Hippocampal formation (tissue), 2 donors: ENCODE measurements around the gene FMC1.
A peak's percentile ranks its signal among the peaks of the same experiment; 100 is the strongest.
"Not testable (repeated sequence)": the region's sequence is repeated elsewhere in the genome, so short reads cannot be mapped to it uniquely, and the experiment has no call there.

ENCODE experiments used
- DNase-seq, 2 donors: peaks; one replicate each; lab custom pipeline; 2025; lab: John Stamatoyannopoulos, UW

The FMC1 gene, protein sequence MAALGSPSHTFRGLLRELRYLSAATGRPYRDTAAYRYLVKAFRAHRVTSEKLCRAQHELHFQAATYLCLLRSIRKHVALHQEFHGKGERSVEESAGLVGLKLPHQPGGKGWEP

DNA sequence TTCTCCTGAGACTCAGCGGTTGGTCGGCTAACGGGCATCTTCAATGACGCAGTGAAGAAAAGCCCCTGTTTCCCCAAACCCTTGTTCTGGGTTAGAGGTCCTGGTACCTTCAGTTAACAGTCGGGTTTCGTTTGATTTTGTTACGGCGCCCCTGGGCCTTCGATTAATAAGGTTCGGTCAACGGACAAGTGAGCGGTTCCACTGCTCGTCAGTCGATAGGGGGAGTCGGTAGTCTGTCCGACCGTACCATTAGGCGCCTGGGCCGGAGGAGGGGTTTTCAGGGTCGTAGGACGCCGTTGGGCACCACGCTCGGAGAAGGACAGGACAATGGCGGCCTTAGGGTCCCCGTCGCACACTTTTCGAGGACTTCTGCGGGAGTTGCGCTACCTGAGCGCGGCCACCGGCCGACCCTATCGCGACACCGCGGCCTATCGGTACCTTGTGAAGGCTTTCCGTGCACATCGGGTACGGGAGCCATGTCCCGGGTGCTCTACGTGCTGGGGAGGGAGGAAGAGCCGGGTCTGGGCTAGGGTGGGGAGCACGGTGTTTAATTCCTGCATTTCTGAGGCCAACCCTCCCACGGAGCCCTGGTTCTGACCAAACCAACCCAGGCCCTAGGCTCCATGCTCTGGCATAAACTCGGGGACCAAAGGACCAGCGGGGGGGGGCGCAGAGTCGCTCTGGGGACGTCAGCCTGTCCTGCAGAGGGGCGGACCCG lies at the start of gene FMC1:
Gene FMC1, plus strand, starts transcription at position 280 of the 718 bp plus-strand sequence. Its CDS starts 48 bp downstream, at position 328.
- peak; percentile 95 to 96 for DNase-seq

DNA sequence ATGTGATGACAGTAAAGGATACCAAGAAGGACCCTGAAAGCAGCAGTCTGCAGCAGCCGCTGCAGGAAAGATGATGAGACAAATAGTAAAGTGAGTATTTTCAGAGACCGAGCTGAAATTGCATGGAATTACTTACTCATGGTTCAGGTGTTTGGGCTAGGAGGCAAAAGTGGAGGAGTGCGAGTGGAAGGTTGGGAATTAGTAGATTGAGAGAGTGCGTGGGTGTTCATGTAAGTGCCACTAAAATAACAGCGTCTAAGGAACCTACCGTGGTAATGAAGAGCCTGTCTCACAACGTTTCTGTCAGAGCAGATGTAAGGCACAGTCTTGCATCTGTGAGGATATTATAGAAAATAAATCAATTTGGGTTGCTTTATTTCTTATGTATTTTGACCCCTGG lies 48.3 kb upstream of the FMC1 start:
- no peak for DNase-seq

DNA sequence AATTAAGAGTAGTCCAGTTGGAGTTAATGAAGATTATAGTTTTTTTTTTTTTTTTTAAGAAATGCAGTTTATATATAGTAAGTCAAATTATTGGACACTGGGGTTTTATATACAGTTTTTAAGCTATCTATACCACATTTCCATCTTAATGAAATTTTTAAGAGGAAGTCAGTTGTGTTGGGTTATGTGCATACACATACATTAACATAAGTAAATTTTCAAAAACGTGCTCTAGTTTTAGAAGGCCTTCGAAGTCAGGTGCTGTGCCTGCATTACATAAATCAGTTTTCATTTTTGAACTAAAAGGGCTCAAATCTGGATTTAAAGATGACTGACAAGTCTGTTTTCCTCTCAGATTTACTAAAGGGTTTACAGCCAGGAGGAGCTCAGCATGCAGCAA lies 47.6 kb upstream of the FMC1 start:
- no peak for DNase-seq

DNA sequence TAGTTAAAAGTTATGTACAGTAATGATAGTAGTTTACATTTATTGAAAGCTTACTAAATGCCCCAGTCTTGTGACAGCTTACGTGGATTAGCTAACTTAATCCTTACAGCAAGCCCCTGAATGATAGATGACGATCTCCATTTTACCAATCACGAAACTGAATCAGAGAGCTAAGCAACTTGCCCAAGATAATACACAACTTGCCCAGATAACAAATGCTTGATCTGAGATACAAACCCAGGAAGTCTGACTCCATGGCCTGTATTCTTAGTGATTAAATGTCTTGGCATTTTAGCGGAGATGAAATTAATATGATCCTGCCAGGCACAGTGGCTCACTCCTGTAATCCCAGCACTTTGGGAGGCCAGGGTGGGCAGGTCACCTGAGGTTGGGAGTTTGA lies 46.9 kb upstream of the FMC1 start:
- DNase-seq: no peak

DNA sequence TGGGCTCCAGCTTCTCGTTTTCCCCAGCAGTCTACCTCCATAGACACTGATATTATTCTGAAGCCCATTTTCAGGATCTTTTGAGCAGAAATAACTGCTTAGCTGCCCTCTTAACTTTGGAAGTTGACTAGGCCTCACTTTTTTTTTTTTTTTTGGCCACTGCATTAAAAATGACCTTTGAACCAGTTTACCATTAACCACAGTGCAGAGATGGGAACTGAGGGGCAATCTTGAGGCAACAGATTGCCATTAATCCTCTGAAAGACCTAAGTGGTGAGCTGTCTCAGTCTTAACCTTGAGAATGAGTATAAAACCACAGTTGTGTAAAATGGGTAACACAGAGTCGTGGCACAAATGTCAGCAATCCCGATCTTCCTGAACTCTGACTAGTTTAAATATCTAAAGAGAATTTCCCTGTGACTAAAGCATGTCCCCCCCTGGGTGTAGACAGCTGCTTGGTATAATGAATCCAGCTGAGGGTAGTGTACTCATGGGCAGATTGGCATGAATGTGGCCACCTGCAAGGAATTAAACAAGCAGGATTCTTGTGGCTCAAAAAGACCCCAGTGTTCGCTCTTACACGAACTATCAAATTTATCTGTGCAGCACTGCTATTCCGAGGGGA lies 46.1 kb upstream of the FMC1 start:
- no peak for DNase-seq

DNA sequence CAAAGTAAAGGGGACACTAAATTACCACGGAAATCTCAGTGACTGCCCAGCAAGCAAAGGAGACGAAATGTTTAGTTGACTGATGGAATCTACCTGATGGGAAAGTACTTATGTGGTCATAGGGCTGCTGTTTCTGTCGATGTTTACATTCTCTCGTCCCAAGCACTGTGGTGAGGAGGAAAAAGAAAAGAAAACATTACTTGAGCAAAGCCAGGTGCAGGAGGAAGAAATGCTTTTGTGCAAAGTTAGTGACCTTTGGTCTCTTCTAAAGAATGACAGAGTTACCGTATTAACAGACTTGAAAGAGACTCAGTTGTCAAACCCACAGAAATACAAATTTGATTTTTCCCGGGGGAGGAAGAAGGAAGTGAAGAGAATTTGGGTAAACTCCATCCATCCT lies 43.3 kb upstream of the FMC1 start:
- DNase-seq: no peak

DNA sequence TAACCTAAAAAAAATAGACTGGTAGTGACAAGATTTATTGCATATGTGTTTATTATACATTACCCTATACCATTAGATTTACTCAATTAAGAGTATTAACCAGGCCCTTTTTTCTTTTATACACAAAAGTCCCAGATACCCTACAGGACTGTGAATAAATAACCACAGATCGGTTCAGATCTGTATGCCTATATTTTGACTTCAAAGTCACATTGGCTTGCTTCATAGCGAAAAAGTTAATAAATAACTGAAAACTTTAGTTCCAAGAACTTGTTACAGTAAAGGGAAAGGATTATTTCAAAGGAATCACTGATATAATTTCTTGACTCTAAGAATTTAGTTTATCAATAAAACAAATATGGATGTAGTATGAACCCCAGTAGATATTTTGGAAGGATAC lies 41.8 kb upstream of the FMC1 start:
- DNase-seq: no peak

DNA sequence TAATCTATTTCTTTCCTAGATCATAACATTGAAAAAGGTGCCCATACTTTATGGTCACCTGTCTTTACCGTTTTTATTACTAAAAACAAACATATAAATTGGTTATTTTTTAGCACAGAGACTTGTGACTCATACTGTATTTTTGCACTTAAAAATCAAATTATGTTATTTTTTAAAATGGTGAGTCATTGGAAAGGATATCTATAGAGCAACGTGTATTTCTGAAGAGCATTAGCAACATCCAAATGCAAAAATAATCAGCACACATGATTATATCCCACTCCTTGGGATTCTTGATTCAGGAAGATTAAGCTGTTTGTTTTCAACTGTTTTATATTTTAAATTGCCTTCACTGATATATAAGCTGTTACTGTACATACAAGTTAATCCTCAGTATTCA lies 40.7 kb upstream of the FMC1 start:
- DNase-seq: no peak

DNA sequence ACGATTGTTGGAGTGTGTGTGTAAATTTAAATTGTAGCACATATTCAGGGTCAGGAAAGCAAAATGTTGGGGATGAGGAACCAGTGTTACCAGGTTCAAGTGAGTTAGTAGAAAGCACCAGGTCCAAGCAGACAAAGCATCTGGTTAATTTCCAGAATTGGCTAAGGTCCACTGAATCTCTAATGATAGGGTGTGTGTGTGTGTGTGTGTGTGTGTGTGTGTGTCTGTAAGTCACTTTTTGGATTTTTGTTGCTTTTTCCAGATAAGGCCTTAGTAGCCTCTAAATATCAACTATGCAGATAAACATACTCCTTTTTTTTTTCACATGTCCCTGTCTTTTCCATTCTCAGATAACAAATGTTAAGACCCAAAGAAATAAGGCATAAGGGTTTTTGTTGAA lies 36.6 kb upstream of the FMC1 start:
- DNase-seq: no peak

DNA sequence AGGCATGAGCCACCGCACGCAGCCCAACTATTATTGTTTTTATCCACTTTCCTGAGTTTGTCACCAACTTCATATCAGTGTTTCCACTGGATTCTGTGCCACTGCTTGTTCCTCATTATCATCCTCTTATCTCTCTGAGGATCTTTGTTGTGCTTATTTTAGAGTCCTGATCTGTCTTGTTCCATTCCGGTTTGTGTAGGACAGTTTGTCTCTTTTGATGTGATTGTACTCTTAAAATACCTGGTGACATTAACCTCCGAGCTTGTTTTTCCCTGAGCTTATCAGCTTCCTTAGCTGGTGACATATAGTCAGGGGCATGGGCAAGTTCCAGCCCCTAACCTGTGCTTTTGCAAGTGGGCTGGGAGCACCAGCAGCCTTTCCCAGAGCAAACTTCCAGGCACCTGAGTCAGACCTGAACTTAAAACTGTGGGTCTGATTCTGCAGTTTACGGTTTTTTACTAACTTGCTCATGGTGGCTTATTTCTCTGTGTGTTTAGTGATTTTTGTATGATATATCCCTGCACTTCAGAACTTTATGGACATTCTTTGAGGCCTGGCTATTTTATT lies 23.1 kb upstream of the FMC1 start:
- no peak for DNase-seq

DNA sequence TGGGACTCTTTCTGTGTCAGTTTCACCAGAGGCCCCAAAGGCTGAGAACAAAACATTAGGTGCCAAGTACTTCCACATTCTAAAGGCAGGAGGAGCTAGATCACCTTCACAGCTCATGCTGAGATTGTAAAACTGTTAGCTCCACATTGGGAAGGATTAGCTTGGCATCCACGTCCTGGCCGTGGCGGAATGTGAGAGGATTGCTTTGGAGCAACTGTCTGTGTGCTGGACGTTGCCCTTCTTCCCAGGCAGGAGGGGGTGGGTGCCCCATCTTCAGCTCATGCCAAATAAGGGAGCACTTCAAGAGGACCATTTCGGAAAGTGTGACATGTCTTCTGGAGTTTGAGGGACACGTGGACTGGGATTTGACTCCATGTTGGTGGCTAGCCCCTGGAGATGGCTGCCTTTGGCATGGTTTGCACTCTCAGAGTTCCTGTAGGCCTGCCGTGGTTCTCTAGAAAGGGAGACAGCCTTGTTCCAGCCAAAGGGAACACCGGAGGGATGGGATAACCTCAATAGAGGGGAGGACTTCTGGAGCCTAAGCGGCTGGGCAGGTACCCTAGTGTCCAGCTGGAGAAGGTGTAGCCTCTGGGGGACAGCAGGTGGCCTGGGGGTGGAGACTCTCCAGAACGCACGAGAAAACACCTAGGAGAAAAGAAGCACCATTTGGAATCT lies 19.9 kb upstream of the FMC1 start:
- no peak for DNase-seq

DNA sequence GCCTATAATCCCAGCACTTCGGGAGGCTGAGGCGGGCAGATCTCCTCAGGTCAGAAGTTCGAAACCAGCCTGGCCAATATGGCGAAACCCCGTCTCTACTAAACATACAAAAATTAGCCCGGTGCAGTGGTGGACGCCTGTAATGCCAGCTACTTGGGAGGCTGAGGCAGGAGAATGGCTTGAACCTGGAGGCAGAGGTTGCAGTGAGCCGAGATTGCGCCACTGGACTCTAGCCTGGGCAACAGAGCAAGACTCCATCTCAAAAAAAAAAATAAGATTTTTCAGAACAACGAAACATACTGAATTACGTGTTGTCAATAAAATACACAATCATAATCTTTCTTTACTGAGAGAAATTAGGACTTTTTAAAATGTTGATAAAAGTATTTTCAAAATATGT lies 16.4 kb upstream of the FMC1 start:
- not testable (repeated sequence) for DNase-seq

DNA sequence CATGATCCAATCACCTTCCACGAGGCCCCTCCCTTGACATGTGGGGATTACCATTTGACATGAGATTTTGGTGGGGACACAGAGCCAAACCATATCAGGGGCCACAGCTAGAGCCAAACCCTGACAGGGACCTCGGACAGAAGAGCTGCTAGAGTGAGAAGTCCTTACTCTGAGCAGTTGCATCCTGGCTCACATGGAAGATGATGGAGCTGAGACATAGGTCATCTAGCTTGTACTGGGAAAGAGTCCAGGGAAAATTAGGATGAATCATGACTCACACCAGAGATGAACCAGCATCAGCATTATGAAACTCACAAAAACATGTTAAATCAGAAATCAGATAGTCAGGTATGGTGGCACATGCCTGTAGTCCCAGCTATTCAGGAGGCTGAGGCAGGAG lies 12.8 kb upstream of the FMC1 start:
- DNase-seq: no peak

DNA sequence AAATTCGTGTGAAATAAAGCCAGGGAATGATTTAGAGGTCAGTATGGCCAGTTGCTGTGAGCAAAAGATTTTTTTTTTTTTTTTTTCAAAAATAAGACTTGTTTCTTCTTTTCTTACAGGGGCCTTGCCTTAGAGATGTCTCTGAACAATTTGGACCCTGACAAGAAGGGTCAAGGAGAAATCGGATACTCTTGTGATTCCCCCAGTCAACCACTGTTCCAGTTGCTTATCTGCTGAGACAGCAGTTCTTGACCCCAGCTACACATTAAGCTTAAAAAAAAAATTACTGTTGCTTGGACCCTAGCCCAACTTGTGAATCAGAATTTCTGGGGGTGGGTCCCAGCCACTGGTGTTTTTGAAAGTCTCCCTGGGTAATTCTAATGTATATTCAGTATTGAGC lies 12.0 kb upstream of the FMC1 start:
- DNase-seq: no peak

DNA sequence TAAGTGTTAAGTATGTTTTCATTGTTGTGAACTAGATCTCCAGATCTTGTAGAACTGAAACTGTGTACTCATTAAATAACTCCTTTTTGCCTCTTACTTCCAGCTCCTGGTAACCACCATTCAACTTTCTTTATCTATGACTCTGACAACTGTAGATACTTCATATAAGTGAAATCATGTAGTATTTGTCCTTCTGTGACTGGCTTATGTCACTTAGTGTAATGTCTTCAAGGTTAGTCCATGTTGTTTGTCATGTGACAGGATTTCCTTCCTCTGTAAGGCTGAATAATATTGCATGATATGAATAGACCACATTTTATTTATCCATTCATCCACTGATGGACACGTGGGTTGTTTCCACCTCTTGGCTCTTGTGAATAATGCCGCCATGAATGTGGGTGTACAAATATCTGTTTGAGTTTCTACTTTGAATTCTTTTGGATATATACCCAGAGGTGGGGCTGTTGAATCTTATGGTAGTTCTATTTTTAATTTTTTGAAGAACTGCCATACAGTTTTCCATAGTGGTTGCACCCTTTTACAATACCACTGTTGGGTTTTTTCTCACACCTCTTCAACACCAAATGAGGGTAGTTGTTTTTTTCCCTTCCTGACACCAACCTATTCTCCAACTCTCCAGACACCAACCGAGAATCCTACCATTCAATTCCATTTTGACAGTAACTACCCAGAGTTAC lies 10.7 kb upstream of the FMC1 start:
- DNase-seq: no peak

DNA sequence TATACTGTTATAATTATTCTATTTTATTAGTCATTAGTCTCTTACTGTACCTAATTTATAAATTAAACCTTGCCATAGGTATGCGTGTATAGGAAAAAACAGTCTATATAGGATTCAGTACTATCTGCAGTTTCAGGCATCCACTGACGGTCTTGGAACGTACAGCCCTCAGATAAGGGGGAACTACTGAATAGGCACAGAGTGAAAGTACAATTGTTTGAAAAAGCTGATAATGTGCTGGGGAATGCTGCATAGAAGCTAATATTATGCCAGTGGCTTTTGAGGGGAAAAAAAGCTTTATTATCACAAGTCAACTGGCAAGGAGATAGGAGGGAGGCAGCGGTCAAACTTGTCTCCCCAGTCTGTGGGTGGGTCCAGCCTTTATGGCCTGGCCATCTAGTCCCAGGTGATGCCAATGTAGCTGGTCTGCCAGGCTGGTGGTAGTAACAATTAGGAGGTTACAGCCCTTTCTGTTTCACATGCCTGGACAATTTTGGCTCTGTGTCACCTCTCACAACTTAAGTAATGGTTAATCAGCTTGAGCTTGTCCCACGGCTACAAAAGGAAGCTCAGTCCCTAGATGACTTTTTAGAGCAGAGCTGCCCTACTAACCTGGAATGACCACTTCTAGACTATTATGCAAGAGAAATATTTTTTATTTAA lies 8.3 kb upstream of the FMC1 start:
- DNase-seq: no peak

DNA sequence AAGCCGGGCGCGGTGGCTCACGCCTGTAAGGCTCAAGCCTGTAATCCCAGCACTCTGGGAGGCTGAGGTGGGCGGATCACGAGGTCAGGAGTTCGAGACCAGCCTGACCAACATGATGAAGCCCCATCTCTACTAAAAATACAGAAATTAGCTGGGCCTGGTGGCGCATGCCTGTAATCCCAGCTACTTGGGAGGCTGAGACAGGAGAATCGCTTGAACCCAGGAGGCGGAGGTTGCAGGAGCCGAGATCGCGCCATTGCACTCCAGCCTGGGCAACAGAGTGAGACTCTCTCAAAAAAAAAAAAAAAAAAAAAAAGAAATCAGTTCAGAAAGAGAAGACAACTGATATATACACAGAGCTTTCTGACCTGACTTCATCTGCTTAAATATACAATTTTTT lies 7.7 kb upstream of the FMC1 start:
- DNase-seq: not testable (repeated sequence)

DNA sequence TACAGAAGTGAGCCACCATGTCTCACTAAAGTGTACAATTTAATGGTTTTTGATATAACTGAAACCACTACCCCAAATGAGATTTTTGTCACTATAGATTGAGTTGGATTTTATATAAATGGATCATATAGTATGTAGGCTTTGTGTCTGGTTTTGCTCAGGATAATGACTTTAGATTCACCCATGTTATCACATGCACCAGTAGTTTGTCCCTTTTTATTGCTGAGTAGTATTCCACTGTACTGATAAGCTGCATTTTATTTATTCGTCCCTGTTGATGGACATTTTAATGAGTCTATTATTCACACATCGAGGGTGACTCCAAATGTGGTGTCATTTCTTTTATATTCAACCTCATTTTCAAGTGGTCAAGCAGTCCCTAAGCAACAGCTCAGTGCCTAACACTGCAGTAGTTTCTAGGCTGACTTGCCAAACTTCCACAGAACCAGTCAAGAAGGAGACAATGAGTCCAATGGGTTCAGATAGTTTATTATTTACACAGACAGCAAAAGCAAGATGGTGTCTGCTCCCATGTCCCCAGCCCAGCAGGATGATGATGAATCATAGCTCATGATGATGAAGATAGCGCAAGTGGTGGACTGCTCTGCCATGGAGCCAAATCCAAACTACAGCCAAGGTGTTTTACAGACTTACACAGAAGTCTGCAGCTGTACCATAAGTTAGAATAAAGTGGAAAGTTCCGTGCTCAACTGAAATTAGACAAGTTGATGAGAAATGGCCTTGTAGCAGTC lies 6.6 kb upstream of the FMC1 start:
- DNase-seq: no peak

DNA sequence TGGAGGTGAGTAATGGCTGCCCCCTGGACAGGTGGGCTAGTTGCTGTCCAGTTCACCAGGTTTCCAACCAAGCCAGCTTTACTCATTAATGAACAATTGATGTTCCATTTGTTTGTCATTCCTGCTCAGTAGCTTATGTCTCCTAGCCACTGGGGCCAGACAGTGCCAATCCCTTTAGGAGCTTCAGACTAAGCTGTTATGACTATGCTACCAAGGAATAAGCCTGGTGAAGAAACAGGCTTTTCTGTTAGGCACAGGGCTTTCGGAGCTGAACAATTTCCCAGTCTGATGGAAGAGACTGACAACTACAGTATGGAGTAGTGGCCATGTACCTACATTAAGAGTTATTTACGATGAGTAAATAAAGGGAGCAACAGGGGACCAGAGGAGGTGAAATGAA lies 2.1 kb upstream of the FMC1 start:
- DNase-seq: no peak

DNA sequence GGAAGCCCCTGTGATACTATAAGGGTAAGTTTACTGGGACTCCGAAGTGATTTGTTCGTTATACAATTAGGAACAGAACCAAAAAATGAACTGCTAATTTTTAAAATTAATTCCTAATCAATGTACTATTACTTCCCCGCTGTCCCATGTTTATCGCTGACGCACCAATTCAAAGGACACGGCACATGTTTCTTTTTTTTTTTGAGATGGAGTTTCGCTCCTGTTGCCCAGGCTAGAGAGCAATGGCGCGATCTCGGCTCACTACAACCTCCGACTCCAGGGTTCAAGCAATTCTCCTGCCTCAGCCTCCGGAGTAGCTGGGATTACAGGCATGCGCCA lies 1.5 kb upstream of the FMC1 start:
- no peak for DNase-seq
